Measurements from ENCODE around the gene FOXO3.

The FOXO3 gene

GRCh38 chr6:108579328-108579721 is 18.6 kb downstream of the FOXO3 start:
- ChIA-PET POLR2A (ENCODE audit: low non-redundant PET) (interaction anchor here (0.7 kb wide), 1 partner anchor 21 kb away, joined by 7 read pairs; no protein-coding TSS in a partner anchor), CTCF (interaction anchor here (0.6 to 1.1 kb wide), 3 partner anchors 18 to 530 kb away, joined by 3 to 8 read pairs (median 3); no protein-coding TSS in a partner anchor)
- no peak for DNase-seq (ENCODE audit: low spot score)
- H3K27ac ChIP-seq = peak overlapping the region; percentile 73
- TF ChIP-seq CTCF (conservative IDR thresholded peaks at IDR 0.05; ENCODE audit: low read depth) = no peak

- H3K27ac ChIP-seq = peak overlapping the region; percentile 73
- CTCF ChIA-PET = interaction anchor here (0.9 kb wide), 1 partner anchor 8 kb away, joined by 4 read pairs; no protein-coding TSS in a partner anchor
- no peak for TF ChIP-seq CTCF (conservative IDR thresholded peaks at IDR 0.05; ENCODE audit: low read depth)
- no peak for DNase-seq (ENCODE audit: low spot score)
- POLR2A ChIA-PET (ENCODE audit: low non-redundant PET) = no interaction called here
Measured at GRCh38 chr6:108580646-108581045, 19.9 kb downstream of the FOXO3 start.

DNA sequence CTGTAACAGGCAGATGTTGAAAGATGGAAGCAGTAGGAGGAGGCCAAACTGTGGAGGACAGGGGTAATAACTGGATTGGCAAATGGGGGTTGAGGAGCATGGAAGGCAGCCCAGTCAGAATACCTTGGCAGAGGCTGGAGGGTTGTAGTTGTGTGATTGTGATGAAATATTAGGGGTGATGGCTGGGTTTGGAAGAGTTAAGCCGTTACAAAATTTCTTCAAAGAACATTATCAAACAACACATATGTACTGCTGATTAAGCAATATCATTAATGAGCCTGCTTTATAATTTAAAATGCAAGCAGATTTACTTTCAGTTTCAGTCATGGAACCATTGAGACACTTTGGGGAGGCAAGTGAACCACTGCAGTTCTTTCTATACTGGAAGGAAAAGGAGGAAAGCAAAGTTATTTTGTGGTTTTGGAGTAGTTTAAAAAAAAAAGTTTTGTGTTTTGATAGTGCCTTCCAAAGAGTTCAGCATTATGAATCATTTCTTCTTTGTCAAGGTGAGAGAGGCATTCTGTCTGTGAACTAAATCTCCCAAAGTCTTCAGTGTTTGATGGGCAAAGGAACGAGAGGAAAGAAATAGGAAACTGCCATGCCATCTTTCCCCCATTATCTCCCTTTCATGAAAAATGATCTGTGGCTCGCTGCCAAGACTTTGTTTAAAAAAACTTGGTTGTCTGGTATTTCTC is 20.7 kb downstream of the FOXO3 start:
- POLR2A ChIA-PET (ENCODE audit: low non-redundant PET) = no interaction called here
- peak overlapping the region; percentile 16; the same call in 1 of the 2 replicates for H3K27ac ChIP-seq
- peak; percentile 57 for DNase-seq (ENCODE audit: low spot score)
- CTCF ChIA-PET = no interaction called here
- TF ChIP-seq CTCF (conservative IDR thresholded peaks at IDR 0.05; ENCODE audit: low read depth) = no peak

DNA sequence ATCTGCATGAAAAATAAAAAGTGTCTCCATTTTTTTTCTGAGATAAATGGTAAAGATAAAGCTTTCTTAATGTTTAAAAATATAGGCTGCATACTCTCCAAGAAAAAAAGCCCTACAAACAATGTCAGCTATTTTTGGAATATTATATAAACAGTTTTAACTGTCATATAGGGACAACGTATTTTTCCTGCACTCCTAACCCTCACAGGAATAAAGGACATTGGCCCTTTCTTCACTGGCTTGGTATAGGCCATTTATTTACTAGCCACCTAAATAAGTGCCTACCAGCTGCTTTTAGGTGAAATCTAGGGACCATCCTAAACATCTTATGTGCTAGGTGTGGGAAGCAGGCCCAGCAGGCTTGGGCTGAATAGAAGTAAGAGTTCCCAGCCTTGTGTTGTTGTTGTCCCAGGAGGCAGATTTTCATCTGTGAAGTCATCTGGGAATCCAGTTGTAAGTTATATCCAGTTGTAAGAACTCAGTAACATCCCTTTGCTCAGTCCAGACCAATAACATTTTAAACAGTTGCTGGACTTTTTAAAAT is 21.3 kb downstream of the FOXO3 start:
- H3K27ac ChIP-seq = no peak overlapping the region
- no peak for DNase-seq (ENCODE audit: low spot score)
- ChIA-PET CTCF (no interaction called here), POLR2A (ENCODE audit: low non-redundant PET) (no interaction called here)
- no peak for TF ChIP-seq CTCF (conservative IDR thresholded peaks at IDR 0.05; ENCODE audit: low read depth)

- no peak for DNase-seq (ENCODE audit: low spot score)
- POLR2A ChIA-PET (ENCODE audit: low non-redundant PET) = no interaction called here
- H3K27ac ChIP-seq = no peak overlapping the region
- CTCF ChIA-PET = interaction anchor here (1.0 kb wide), 1 partner anchor 41 kb away, joined by 3 read pairs; no protein-coding TSS in a partner anchor
- no peak for TF ChIP-seq CTCF (conservative IDR thresholded peaks at IDR 0.05; ENCODE audit: low read depth)
Measured at GRCh38 chr6:108582618-108583017, 21.9 kb downstream of the FOXO3 start.

DNA sequence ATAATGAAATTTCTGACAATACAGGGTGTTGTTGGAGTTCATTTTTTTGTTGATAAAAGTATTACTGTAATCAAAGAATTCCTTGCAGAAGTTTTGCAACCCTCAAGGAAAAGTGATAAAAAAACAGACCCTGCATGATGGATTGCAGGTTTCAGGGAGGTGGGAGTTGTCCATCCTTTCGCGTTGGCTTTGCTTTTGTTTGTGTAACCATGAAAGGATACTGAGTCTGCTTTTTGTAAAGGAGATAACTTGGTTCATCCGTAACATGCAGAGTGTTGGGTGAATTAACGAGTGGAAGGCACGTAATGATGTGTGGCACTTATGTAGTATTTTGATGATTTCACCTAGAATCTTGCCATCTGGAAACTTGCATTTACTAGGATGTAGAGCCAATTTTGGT is 23.6 kb downstream of the FOXO3 start:
- CTCF ChIA-PET = no interaction called here
- no peak overlapping the region for H3K27ac ChIP-seq
- no peak for TF ChIP-seq CTCF (conservative IDR thresholded peaks at IDR 0.05; ENCODE audit: low read depth)
- DNase-seq (ENCODE audit: low spot score) = no peak
- POLR2A ChIA-PET (ENCODE audit: low non-redundant PET) = no interaction called here
